ENCODE measurements around the gene NTMT1.
"Not testable (repeated sequence)": the region's sequence is repeated elsewhere in the genome, so short reads cannot be mapped to it uniquely, and the experiment has no call there.

The NTMT1 gene

GRCh38 chr9:129635099-129636065, 9.4 kb downstream of the NTMT1 start:
- no peaks in the 10 kb centered on the region for H3K27me3 Mint-ChIP-seq (ENCODE audit: low read depth)
- peaks cover 36% of the 10 kb centered on the region for H3K36me3 Mint-ChIP-seq (ENCODE audit: low read depth)
- H3K9me3 Mint-ChIP-seq = no peaks in the 10 kb centered on the region
- TF ChIP-seq, protein P1, sequence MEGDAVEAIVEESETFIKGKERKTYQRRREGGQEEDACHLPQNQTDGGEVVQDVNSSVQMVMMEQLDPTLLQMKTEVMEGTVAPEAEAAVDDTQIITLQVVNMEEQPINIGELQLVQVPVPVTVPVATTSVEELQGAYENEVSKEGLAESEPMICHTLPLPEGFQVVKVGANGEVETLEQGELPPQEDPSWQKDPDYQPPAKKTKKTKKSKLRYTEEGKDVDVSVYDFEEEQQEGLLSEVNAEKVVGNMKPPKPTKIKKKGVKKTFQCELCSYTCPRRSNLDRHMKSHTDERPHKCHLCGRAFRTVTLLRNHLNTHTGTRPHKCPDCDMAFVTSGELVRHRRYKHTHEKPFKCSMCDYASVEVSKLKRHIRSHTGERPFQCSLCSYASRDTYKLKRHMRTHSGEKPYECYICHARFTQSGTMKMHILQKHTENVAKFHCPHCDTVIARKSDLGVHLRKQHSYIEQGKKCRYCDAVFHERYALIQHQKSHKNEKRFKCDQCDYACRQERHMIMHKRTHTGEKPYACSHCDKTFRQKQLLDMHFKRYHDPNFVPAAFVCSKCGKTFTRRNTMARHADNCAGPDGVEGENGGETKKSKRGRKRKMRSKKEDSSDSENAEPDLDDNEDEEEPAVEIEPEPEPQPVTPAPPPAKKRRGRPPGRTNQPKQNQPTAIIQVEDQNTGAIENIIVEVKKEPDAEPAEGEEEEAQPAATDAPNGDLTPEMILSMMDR (IDR thresholded peaks at IDR 0.05; ENCODE audit: unreplicated experiment in 3 of 3) = no peak
- no peak overlapping the region for H3K27ac Mint-ChIP-seq
- no peak overlapping the region for H3K4me3 Mint-ChIP-seq
- H3K4me1 Mint-ChIP-seq = peaks cover 31% of the 10 kb centered on the region

DNA sequence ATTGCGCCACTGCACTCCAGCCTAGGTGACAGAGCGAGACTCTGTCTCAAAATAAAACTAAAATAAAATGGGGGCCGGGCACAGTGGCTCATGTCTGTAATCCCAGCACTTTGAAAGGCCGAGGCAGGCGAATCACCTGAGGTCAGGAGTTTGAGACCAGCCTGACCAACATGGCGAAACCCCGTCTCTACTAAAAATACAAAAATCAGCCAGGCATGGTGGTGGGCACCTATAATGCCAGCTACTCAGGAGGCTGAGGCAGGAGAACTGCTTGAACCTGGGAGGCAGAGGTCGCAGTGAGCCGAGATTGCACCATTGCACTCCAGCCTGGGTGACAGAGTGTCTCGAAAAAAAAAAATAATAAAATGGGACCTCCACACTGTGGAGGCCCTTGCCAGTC, 10.4 kb downstream of the NTMT1 start:
- H3K9me3 Mint-ChIP-seq; H3K27ac Mint-ChIP-seq; H3K27me3 Mint-ChIP-seq (ENCODE audit: low read depth); H3K4me3 Mint-ChIP-seq: not testable (repeated sequence)
- H3K4me1 Mint-ChIP-seq = peaks cover 27% of the 10 kb centered on the region
- peaks cover 34% of the 10 kb centered on the region for H3K36me3 Mint-ChIP-seq (ENCODE audit: low read depth)

DNA sequence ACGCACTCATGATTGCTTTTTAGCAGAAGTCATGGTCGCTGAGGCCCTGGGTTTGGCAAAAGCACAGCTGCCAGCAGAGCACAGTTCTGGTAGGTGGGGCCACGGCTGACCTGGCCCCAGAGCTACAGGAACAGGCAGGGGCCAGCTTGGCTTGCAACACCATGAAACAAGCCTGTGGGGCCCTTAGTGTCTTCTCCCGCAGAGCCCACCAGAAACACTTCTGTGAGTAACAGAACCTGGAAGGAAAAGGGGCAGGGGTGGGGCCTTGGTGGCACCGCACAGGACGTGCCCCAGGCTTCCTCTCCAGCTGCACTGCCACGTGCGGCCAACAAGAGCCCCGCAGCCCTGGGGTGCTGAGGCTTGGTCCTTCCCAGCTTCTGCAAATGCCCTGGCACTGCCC, 11.1 kb downstream of the NTMT1 start:
- Mint-ChIP-seq H3K36me3 (ENCODE audit: low read depth) (peaks cover 31% of the 10 kb centered on the region), H3K4me3 (no peak overlapping the region), H3K4me1 (peaks cover 23% of the 10 kb centered on the region), H3K27me3 (ENCODE audit: low read depth) (no peaks in the 10 kb centered on the region), H3K27ac (no peak overlapping the region), H3K9me3 (no peaks in the 10 kb centered on the region)
- TF ChIP-seq, protein P1 (IDR thresholded peaks at IDR 0.05; ENCODE audit: unreplicated experiment in 3 of 3) = no peak

- H3K4me3 Mint-ChIP-seq = peak overlapping the region; percentile 46 to 75 (median 70)
- H3K4me1 Mint-ChIP-seq = peaks cover 23% of the 10 kb centered on the region
- no peak overlapping the region for H3K27ac Mint-ChIP-seq
- no peaks in the 10 kb centered on the region for H3K27me3 Mint-ChIP-seq (ENCODE audit: low read depth)
- TF ChIP-seq, protein P1 (IDR thresholded peaks at IDR 0.05; ENCODE audit: unreplicated experiment in 3 of 3) = no peak
- H3K9me3 Mint-ChIP-seq = no peaks in the 10 kb centered on the region
- peaks cover 26% of the 10 kb centered on the region for H3K36me3 Mint-ChIP-seq (ENCODE audit: low read depth)
These were observed 11.9 kb downstream of the NTMT1 start for GRCh38 chr9:129637673-129638439.

DNA sequence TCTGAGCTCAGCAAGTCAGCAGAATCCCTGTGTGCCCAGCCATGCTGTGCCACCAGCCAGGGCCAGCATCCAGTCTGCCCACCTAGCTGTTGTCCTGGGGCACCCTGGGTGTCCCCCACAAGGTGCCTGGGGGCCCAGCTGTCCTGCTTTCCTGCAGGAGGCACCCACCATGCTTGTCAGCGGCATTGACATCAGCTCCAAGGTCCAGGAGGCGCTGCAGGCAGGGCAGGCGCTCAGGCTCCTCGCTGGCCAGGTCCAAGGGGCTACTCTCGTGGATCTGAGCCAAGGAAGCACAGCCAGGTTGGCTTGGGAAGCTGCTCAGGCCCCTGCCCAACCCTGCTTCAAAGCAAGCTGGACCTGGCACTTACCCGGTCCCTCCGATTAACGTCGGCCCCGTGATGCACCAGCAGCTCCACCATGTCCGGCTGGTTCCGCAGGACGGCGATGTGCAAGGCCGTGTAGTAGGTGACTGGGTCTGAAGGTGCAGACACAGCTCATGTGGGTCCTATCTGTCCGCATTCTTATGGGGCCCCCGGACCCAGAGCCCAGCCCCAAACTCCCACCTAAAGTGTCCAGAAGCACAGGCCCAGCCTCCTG, 13.2 kb downstream of the NTMT1 start:
- TF ChIP-seq, protein P1 (IDR thresholded peaks at IDR 0.05; ENCODE audit: unreplicated experiment in 3 of 3) = no peak
- Mint-ChIP-seq H3K9me3 (no peaks in the 10 kb centered on the region), H3K36me3 (ENCODE audit: low read depth) (peaks cover 23% of the 10 kb centered on the region), H3K4me3 (no peak overlapping the region), H3K27me3 (ENCODE audit: low read depth) (no peaks in the 10 kb centered on the region), H3K4me1 (peaks cover 23% of the 10 kb centered on the region), H3K27ac (no peak overlapping the region)

GRCh38 chr9:129639756-129640085, 13.8 kb downstream of the NTMT1 start:
- Mint-ChIP-seq H3K9me3 (no peaks in the 10 kb centered on the region), H3K27ac (peak overlapping the region; percentile 56 to 71 (median 60)), H3K27me3 (ENCODE audit: low read depth) (no peaks in the 10 kb centered on the region), H3K4me1 (peaks cover 23% of the 10 kb centered on the region), H3K4me3 (peak overlapping the region; percentile 81 to 87 (median 87)), H3K36me3 (ENCODE audit: low read depth) (peaks cover 21% of the 10 kb centered on the region)
- TF ChIP-seq, protein P1 (IDR thresholded peaks at IDR 0.05; ENCODE audit: unreplicated experiment in 3 of 3) = no peak
